Central memory CD4-positive, alpha-beta T cell (primary cell): ENCODE measurements around the gene RHOC.

Source experiments
- DNase-seq: peaks from one replicate; pipeline ENCODE4 v3.0.0; 2022

RHOC gene

DNA sequence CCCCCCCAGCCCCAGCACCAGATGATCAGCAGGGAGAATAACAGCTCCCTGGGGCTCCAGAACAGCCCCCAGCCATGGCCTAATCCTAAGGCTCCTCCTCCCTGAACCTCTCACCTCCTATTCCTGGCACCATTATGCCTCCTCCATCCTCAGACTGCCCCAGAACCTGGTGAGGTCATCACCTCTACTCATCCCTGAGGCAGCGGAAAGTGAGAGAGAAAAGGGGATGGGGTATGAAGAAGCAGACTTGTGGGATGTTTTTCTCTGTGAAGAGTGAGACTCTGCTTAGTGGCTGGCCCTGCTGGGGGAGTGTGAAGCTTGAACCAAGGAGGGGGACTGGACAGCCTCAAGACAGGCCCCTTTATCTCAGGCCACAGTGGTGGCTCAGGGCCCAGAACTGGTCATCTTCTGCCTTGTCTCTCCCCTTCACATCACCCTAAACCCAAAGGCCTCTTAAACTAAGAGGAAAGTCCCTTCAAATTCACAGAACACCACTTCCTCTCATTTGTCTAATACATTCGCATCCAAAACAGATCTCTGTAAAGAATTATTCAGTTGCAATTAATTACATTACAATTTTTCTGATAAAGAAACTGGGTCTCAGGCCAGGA lies 10.4 kb upstream of the RHOC start:
- DNase-seq = no peak

DNA sequence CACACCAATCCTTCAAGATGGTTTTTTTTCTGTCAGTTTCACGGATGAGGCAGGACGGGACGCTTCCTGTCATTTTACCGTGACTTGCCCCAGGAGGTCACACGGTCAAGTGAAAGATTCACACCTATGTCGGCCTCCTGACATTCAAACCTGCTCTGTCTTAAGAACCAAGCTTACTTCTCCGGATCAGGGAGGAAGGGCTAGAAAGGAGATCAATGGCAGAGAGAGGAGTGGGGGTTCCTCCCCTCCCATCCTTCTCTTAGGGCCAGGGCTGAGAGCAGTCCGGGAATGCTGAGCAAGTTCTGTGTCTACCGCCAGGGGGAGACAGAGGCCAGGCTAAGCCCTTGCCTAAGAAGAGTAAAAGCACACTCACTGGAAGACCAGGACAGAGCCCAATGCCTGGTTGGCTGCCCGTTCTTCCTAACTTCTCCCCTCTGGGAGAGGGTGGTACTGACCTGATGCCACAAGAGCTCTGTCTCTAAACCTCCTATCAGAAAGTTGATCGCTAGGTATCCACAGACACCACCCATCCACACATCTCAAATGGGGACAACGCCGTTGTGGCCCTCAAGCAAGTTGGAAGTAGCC lies 9.3 kb upstream of the RHOC start:
- DNase-seq = peak; percentile 71

DNA sequence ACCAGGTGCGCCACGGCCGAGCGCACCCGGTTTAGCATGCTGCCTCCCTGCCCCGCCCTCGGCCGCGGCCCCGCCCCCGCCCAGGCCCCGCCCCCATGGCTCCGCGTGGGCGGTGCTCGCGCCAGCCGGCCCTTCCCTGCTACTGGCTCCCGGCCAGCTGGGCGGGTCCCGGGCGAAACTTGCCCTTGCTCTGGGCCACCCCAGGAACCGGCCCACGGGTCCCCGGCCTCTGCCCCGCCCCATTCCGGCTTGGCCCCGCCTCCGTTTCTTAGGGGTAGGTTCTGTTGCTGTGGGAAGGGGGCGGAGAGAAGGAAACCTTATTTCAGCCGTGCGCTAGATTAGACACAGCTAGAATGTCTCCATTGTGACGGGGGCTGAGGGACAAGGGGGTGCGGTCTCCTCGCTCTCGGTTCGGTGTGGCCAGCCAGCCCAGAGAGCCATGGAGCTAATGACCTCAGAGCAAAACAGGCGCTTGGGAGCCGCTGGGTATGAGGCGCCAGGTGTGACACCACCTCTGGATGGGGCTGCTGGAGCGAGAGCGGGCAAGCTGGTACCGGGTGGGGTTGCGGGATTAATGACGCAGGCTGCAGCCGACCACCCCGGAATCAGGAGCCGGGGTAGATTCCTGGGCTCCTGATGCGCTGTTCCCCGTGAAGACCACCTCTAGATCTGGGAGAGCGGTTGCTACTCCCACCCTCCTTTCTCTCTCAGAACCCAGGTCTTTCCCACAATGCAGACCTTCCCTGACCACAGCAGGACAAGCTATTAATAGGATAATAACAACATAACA lies 8.5 kb upstream of the RHOC start, which contains the start of gene PPM1J:
TSS of gene PPM1J (minus strand) at position 69 of the 790 bp plus-strand sequence. CDS start at position 38, 31 bp downstream.
- DNase-seq = peak; percentile 95

DNA sequence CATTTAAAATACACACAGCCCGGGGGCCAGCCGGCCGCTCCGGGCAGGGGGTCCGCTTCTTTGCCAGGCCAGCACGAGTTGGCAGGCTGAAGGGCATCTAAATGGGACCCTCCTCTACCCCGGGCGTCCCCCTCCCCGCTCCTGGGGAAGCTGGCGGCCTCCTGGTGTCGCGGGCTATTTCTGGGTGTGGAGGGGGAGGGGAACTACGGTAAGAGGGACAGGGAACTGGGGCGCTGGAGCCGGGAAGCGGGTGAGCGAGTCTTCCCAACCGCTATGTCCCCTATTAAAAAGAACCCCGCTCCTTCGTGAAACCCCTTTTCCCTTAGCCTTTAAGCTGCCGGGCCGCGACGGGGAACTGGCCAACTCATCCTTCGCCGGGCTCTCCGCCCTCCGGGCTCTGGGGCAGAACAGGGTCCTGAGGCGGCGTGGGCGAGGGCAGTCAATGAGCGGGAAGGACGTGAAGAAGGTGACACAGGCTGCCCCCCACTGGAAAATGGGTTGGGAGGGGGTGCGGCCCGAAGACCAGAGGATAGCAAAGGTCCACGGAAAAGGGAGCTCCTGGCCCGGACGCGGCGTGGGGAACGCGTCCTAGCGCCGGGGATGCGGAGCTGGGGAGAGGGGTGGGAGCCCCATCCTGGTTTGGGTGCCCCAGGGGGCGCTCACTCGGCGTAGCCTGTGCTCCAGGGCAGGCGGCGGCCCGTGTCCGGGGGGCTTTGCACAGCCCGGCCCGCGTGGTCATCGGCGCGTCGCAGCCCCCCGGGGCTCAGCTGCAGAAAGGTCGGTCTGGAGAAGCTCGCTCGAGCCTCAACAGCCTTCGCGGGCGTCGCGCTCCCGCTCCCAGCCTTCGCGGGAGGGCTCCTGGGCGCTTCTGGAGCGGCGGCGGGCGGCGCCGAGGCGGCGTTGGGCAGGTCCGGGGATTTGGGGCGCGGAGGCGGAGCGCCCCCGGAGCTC lies 7.7 kb upstream of the RHOC start:
- DNase-seq = no peak

DNA sequence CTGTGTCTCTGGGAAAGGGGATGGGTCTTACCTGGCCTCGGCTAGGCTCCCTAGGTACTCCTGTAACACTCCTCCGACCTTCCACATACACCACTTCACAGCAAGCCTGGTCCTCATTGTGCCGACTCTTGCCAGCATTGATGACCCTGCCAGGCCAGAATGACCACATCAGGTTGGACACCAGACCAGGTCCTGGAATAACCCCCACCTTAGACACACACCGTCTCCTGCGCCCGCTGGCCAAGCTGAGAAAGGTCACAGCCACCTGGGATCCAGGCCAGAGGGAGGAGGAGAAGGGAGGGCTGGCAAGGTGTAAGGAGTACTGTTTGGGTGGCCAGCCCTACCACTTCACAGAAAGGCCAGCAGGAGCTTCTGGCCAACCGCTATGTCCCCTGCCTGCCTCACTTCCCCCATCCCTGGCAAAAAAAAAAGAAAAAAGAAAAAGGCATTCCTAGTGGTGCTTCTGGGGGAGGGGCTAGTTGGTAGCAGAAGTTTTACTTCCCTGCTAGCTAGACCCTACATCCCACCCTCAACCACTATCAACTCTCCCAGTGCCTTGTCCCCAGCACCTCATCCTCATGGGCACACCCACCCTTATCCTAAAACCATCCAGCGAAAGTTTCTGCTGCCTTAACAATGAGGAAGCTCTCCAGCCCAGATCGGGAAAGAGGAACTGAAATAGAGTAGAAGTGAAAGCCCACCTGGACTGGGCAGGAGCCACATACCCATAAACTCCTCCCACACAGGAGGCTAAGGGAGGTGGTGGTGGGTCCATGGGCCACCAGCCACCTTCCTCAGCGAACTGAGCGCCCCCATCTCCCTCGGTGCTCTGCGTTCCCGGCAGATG lies 6.8 kb upstream of the RHOC start:
- DNase-seq = no peak

DNA sequence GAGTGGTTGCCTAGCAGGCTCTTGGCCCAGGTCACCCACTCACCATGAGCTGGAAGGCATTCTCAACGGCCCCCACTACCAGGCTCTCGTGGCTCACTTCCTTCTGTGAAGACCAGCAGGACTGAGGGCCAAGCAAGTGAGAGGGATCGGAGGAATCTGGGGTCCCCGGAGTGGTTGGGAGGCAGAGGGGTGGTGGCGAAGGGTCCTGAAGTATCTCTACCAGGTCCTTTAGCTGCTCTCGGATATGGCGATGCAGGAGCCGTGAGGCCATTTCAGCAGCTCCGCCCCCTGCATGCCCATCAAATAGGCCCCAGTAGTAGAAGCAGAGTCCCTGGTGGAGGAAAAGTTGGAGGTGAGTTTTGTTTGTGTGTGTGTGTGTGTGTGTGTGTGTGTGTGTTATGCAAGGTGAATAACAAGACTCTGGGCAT lies 5.8 kb upstream of the RHOC start:
- no peak for DNase-seq

DNA sequence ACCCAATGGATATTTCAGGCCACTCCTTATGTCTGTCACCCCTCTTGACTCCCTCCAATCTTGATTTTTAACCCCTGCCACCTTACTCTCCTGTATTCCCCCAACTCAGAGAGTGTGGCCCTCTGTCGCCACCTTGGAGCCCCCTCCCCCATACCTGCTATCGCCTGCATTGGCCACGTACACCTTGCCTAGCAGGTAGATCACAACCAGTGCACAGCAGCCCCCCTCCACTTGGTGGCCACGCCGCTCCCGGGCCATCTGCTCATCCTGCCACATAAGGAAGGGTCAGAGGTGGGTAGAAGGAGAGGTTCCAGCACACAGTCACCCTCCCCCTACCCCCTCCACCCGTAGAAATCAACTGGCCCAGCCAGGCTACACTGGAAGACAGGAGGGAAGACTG lies 5.3 kb upstream of the RHOC start:
- no peak for DNase-seq

DNA sequence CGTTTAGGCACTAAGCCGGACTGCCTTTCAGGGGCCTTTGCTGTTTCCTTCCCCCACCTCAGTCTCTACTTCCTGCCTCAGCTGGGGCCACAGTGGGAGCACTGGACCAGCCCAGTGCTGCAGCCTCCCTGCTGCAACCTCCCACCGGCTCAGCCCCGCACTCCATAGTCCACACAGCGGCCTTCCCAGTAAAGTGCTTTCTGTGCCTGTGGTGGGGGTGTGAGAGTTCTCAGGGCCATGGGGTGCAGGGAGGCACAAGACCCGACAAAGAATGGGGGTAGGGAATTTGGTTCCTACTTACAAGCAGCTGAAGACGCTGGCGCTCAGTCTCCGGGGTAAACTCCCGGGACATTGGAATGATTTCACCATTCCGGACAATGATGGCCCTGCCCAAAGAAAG lies 4.7 kb upstream of the RHOC start:
- DNase-seq = no peak

DNA sequence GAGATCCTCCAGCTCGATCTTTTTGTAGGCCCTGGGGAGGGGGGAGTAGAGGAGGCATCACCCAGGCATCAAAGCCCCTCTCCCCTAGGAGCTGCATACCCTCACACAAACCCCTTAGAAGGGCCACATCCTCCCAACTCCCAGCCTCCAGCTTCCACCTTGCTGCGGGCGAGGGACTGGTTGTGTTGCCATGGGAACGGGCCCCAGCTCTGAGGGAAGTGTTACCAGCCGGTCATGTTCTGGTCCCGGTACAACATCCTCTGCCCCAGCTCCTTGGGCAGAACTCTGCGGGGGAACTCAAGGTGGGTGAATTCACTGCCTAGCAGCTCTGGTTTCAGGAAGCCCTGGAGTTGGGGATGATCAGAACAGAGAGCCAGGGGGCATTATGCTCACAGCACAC lies 4.1 kb upstream of the RHOC start:
- no peak for DNase-seq

DNA sequence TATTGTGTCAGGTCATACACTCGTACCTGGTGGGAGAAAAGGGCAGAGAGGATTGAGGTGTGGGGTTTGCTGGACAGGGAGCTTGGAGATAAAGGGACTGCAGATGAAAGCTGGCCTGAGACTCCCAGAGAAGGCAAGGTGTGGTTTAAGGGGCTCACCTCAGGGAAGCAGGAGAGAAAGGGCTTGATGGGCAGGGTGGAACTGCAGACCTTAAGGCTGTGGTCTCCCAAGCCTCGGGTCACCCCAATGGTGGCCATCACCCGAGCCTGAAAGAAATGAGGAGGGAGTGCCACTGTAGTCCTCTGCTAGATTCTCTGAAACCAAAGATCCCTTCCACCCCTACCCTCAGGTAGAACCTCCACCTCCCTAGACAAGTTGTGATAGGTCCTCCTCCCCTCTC lies 3.7 kb upstream of the RHOC start:
- no peak for DNase-seq

DNA sequence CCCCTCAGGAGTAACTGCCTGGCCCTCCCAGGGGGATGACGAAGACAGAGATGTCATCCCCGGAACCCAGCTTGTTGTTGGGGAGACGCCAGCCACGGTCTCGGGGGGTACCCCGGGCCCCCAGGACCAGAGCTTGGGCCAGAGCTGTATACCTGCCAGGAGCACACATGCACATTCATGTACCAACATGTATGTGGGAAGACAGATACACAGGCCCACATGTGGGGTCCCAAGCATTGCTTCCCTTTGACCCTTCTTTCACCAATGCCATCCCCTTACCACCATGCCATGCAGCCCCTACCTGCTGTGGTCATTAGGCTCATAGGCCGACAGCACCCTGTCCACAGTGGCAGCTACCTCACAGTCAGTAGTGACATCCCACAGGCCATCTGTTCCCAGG lies 3.2 kb upstream of the RHOC start:
- DNase-seq = no peak

DNA sequence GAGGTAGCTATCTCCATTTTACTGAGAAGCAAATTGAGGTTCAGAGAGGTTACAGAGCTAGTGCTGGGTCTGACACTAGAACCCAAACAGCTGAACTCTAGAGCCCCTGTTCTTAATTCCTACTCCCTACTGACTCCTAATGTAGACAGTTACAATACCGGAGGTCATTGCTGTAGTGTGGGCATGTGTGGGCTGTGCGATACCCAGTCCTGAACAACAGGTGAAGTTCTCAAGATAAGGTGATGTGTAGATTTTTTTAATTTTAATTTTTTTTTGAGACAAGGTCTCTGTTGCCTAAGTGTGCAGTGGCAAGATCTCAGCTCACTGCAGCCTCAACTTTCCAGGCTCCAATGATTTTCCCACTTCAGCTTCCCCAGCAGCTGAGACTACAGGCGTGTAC lies 1.6 kb upstream of the RHOC start:
- no peak for DNase-seq

DNA sequence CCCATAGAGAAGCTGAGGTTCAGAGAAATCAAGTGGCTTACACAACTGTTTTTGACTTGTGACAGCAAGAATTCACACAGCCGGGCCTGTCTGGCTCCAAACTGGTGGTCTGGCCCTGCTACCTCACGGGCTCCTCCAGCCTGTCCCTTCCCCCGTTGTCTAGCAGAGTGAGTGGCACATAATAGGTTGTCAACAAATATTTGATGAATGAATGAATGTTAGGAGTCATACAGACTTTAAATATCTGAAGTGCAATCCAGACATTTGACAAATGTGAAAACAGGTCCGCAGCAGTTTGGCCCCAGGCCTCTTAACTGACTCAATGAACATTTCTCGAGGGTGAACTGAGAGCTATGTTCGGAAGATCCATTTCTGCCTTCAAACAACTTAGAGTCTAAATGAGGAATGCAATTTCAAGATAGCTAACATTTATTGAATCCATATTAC lies 1.1 kb upstream of the RHOC start:
- DNase-seq = no peak

DNA sequence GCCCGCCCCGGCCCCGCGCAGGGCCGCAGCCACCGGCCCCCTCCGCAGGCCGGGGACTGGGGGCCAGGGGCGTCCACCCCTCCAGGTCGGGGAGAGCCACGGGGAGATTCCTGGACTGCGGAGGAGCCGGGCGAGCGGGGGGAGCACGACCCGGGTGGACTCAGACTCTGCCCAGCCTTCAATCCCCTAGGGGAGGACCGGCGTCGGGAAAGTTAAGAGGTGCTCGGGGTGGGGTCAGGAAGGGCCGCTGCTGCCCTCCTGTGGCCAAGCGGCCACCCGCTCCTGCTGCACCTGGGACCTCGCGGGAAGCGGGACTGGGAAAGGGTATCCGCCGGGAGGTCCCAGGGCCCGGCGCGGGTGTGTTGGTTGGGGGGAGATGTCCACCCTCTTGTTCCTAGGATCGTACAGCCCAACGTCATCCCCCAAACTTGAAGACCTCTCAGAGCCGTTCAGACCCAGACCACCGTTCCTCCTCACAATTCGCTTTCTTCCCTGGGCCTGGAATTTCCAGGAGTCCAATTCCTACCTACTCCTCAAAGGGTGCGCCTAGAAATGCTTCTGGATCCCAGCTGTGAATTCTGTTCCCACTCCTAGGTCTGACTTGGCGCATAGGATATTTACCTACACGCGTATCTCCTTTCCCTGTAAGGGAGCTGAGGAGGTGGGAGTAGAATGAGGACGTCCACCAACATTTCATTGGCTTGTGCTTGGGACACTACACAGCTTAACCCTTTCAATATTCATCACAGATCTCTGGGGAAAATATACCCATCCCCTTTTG lies 484 bp upstream of the RHOC start:
- peak; percentile 42 for DNase-seq

DNA sequence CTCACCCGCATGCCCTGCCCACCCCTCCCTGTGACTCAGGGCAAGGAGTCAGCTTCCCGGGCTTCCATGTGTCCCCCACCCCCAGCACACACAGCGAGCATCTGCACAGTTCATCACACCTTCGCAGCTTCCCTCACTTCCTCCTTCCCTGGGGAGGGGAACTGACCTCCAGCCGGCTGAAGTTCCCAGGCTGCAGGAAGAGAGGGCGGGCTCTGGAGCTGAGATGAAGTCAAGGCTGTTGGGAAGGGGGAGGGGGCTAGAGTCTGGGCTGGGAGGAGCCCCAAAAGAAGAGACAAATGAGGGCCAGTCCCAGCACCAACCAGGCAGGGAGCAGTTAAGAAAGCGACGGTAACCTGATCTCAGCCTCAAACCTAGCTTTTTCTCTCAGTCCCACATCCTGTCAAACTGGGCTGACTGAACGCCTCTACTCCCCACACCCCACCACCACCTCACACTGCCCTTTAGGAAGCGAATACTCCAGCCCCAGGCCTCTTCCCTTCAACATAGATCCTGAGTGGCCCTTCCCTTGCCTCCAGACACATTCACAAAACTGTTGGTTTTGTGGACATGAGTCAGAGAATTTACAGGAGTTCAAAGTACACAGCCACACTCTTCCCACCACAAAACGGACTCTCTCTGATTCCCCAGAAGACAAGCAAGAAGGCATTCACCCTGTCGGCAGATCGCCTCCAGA lies 1.8 kb downstream of the RHOC start:
- peak; percentile 48 for DNase-seq

DNA sequence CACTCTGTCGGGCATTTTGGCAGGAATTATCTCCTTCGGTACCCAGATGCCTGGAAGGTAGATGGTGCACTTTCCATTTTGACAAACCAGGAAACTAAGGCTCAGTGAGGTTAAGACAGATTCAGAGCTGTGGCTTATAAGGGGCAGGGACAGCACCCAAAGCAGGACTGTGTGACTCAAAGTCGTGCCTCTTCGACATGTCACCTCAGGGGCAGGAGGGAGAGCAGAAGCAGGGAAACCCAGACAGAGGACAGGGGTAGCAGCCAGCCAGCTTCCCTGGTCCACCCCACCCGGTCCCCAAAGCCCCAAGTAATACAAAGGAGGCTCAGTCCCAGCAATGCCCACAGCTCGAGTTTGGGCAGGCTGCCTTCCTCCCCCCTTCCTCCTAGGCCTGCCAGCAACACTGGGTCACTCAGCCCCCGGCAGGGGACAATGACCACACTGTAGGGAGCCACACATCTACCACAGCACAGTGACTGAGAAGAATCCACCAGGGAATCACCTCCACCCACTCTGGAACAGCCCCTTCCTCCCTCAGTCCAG lies 2.5 kb downstream of the RHOC start:
- no peak for DNase-seq

DNA sequence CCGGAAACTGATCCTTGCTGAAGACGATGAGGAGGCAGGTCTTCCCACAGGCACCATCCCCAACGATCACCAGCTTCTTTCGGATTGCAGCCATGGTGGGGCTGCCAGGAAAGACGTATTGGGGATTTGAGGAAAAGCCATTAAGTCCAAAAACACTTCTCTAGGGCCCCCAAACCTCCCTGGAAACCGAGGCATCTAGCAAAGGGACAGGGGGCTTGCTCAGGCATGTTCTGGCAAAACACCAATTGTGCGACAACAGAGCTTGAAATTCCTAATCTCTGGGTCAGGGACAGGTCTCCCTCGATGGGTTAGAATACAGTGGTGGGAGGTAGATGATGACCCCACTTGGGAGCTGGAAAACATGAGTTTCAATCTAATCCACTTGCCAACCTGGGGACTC lies 3.2 kb downstream of the RHOC start:
- no peak for DNase-seq

DNA sequence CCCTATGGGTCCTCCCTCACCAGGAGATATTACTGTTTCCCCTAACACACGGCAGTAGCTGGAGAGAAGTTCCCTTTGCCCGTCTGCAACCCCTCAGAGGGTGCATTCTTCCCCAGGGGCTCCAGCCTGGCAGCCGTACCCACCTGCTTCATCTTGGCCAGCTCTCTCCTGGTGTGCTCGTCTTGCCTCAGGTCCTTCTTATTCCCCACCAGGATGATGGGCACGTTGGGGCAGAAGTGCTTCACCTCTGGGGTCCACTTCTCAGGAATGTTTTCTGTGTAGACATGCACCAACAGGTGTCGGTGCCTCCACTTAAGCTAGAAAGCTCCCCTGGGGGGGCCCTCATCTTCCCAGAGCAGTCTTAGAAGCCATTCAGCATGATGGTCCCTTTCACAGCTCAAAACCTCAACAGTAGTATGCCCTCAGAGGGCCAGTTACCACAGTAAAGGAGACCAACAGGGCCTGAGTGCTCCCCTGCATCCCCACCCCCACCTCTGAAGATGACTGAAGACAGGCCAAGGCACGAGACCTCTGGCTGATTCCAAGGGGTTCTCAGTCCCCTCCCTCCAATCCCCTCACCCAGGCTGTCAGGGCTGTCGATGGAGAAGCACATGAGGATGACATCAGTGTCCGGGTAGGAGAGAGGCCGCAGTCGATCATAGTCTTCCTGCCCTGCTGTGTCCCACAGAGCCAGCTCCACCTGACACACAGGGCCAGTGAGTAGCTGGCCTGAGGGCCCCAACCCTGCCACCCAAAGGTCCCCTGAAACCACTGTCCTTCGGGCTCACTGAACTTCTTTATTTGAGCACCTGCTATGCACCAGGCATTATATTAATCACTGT lies 4.3 kb downstream of the RHOC start:
- no peak for DNase-seq

DNA sequence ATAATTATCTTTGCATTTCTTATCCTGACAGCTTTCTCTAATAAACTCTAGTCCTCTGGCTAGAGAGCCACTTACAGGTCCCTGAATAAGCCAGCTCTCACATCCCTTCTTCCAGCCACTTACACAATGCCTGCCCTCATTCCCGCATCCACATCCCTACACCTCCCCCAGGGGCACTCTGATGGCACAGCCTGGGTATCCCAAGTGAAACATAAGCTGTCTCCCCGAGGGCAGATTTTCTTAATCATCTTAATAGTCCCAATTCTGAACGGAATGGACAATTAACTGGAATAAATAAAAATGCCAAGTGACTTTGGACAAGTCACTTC lies 4.9 kb downstream of the RHOC start:
- no peak for DNase-seq
